Esophagus mucosa (tissue), 1 donor: Measurements from ENCODE around the gene NSUN3. TPM values are rescaled to one million over a fixed set of nuclear protein-coding genes. Genes with fewer than 3 reads are reported as not detected.

ENCODE experiments used
- total RNA-seq: library from RNA; stranded (reverse); gene quantifications from one replicate; pipeline ENCODE4 v1.2.4, GENCODE V29; 2023
- donor health status: DM: yes; HTN: yes; CAD: no.

The NSUN3 gene
- total RNA-seq, 1 donor from 2014 or later: 4.6 TPM

Other genes starting within 250 kb of the NSUN3 start
- gene PROS1, start 89.2 kb upstream of the NSUN3 start, total RNA-seq: 10.0 TPM
- 6.5 TPM for gene ARL13B, start 82.9 kb upstream of the NSUN3 start, total RNA-seq
- 3.8 TPM for gene STX19, start 34.5 kb upstream of the NSUN3 start, total RNA-seq
- gene DHFR2, start 145 bp upstream of the NSUN3 start, total RNA-seq: 2.2 TPM